Ectodermal cell (in vitro differentiated cells): ENCODE measurements around the gene KRTAP17-1.

Experiments used
- H3K27ac ChIP-seq: 2 replicates; pipeline ENCODE4 v1.7.0; 2013; ENCODE audit warnings: mild to moderate bottlenecking, low read depth, low read length; ENCODE audit not compliant: insufficient read depth, poor library complexity, severe bottlenecking
- H3K27me3 ChIP-seq: 2 replicates; pipeline ENCODE4 v1.7.0; 2013; ENCODE audit warnings: mild to moderate bottlenecking, low read length; ENCODE audit not compliant: insufficient read depth, control insufficient read depth, poor library complexity, severe bottlenecking
- H3K36me3 ChIP-seq: one replicate; pipeline ENCODE4 v1.7.0; 2013; ENCODE audit warnings: low read length; ENCODE audit not compliant: control insufficient read depth, insufficient read depth
- H3K4me1 ChIP-seq: one replicate; pipeline ENCODE4 v1.7.0; 2013; ENCODE audit warnings: low read length; ENCODE audit not compliant: control insufficient read depth, insufficient read depth
- H3K4me3 ChIP-seq: 2 replicates; pipeline ENCODE4 v1.7.0; 2013; ENCODE audit warnings: low read depth, low read length, control low read depth; ENCODE audit not compliant: insufficient read depth
- H3K9me3 ChIP-seq: 2 replicates; pipeline ENCODE4 v1.7.0; 2013; ENCODE audit warnings: mild to moderate bottlenecking, low read length, moderate library complexity; ENCODE audit not compliant: control insufficient read depth
- WGBS, 2 experiments: methylation state at CpG; one replicate each; pipeline ENCODE4 v1.1.7; 2013; ENCODE audit warnings: missing lambda C conversion rate in 2 of 2; 5-methylcytosine and 5-hydroxymethylcytosine counted together

Gene KRTAP17-1

GRCh38 chr17:41333098-41333497 is 17.6 kb upstream of the KRTAP17-1 start:
- 95 to 96% methylated on average over 5 of the region's 5 CpGs for WGBS, 2 experiments
- no peaks in the 10 kb centered on the region for H3K9me3 ChIP-seq
- H3K27me3 ChIP-seq = no peaks in the 10 kb centered on the region
- H3K4me1 ChIP-seq = no peaks in the 10 kb centered on the region
- H3K27ac ChIP-seq = no peak overlapping the region
- H3K4me3 ChIP-seq = no peak overlapping the region
- H3K36me3 ChIP-seq = no peaks in the 10 kb centered on the region

- H3K27ac ChIP-seq = no peak overlapping the region
- no peak overlapping the region for H3K4me3 ChIP-seq
- H3K36me3 ChIP-seq = no peaks in the 10 kb centered on the region
- 90 to 93% methylated on average over 2 of the region's 2 CpGs for WGBS, 2 experiments
- H3K27me3 ChIP-seq = no peaks in the 10 kb centered on the region
- H3K9me3 ChIP-seq = no peaks in the 10 kb centered on the region
- H3K4me1 ChIP-seq = no peaks in the 10 kb centered on the region
Observed at GRCh38 chr17:41332239-41332638, 16.7 kb upstream of the KRTAP17-1 start.

DNA sequence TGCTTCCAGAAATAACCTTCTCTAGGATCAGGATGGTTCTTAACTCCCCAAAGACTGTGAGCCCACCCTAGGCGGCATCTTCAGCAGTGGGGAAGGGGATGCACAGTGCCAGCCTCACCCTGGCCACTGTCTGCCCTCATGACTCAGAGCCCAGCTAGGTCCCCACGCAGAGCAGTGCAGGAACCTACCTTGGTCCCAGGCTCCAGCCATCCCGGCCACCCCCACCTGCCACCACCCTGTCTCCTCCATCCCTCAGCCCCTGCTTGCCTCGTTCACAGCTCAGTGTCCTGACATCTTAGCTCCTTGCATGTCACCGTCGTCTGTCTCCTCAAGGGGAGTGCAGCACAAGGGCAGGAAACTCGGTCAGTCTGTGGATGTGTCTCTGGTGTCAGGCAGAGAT is 16.1 kb upstream of the KRTAP17-1 start:
- H3K4me3 ChIP-seq = no peak overlapping the region
- H3K27me3 ChIP-seq = no peaks in the 10 kb centered on the region
- H3K4me1 ChIP-seq = no peaks in the 10 kb centered on the region
- no peaks in the 10 kb centered on the region for H3K9me3 ChIP-seq
- WGBS, 2 experiments = 86 to 87% methylated on average over 7 of the region's 7 CpGs
- H3K27ac ChIP-seq = no peak overlapping the region
- H3K36me3 ChIP-seq = no peaks in the 10 kb centered on the region

DNA sequence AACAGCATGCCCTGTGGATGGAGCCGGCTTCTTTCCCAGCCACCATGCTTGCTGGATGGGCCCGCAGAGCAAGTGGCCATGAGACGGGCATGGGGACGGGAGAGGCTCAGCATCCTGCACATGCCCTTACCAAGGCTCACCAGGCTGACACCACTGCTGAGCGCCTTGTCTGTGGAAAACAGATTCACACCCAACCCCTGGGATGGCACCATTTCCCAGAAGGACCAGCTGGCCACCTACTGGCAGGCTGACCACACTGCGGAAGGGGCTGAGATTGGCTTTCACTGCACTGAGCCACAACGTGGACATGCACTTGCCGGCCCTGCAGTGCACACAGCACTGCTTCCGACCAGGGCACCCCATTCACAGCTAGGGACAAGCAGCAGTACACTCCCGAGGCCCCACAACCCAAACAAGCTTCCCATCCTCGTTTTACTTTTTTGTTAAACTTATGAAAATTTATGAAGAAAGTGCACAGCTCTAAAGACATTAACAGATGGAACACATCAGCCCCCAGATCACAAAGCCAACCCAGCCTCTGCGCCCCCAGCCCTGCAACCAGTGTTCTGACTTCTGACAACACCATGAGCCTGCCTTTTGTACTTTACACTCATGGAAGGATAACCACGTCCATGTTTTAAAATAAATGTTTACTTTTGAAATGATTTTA is 13.9 kb upstream of the KRTAP17-1 start:
- WGBS, 2 experiments = 66 to 69% methylated on average over 11 to 13 of the region's 13 CpGs
- no peaks in the 10 kb centered on the region for H3K9me3 ChIP-seq
- no peaks in the 10 kb centered on the region for H3K27me3 ChIP-seq
- no peaks in the 10 kb centered on the region for H3K36me3 ChIP-seq
- no peak overlapping the region for H3K27ac ChIP-seq
- no peak overlapping the region for H3K4me3 ChIP-seq
- no peaks in the 10 kb centered on the region for H3K4me1 ChIP-seq

- Histone ChIP-seq H3K9me3 (no peaks in the 10 kb centered on the region), H3K4me3 (no peak overlapping the region), H3K36me3 (no peaks in the 10 kb centered on the region), H3K27me3 (no peaks in the 10 kb centered on the region), H3K27ac (no peak overlapping the region), H3K4me1 (no peaks in the 10 kb centered on the region)
- 92 to 94% methylated on average over 7 of the region's 7 CpGs for WGBS, 2 experiments
Observed at GRCh38 chr17:41328207-41328606, 12.7 kb upstream of the KRTAP17-1 start.

DNA sequence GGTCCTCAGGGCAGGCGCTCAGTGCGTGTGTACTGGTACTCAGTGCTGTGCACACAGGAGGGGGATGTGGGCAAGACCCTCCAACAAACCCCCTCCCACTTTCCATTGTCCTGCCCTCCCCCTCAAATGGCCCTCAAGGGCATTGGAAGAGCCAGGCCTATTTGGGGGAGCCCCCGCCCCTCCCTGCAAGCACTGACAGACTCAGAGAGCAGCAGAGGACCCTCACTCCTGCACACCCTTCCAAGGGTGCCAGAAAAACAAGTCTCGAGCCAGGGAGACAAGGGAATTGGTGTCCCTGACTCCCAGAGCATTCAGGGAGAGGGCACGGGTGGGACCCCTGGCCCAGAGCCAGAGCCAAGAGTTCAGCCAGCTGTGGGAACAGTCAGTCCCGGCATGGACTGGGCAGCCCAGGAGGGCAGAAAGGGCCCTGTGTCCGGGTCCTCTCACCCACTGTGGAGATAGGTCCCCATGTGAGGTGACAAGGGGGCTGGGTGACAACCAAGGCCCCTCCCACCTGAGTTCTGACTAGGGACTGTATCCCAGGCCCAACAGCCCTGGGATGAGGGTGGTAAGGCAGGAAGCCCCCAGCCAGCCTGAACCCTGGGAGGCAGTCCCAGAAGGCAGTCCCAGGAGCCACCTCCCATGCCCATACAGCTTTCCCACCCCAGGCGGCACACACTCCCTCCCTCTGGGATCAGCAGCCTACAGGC is 12.1 kb upstream of the KRTAP17-1 start:
- H3K9me3 ChIP-seq = no peaks in the 10 kb centered on the region

DNA sequence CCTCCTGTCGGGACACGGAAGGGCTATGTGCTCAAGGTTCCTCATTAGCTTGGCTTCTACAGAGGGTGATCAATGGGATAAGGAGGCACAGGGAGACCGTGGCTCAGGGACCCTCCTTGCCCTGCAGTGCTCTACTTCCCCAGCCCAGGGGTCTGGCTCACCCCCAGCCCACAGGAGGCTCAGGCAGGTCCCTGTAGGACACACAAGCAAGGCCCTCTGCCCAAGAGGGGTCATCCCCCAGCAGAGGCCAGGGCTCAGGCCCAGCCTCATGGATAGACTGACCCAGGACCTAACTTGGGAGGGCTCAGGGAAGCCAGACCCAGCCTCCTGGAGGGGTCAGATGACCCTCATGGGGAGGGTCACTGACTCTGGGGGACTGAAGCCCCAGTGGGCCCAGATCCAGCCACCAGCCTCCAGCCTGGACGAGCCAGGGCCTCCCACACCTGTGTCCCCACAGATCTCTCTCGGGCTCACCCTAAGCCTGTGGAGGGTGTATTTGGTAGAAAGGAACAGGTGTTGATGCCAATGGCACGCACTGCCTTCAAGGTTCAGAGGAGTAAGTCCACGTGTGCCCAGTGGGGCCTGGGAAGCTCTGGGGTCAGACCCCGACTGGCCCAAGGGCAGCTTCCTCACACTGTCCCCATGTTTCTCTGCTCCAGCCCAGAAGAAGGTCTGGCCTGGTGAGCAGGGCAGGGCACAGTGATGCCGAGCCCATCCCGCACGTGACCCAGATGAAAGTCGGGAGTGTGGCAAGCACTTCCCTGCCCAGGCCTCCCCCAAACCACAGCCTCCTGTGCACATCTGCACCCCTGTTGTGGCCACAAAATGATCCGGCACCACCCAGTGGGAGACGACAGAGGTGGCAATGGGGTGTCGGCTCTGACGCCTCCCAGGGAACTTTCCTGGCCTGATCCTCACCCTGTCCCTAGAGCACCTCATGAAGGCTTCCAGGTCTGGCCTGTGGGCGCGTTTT is 10.9 kb upstream of the KRTAP17-1 start:
- Histone ChIP-seq H3K27ac (no peak overlapping the region), H3K4me3 (no peak overlapping the region), H3K27me3 (no peaks in the 10 kb centered on the region), H3K36me3 (no peaks in the 10 kb centered on the region), H3K9me3 (no peaks in the 10 kb centered on the region), H3K4me1 (no peaks in the 10 kb centered on the region)
- 90 to 92% methylated on average over 18 of the region's 18 CpGs for WGBS, 2 experiments

More for the DNA sequence above, 12.1 kb upstream of the KRTAP17-1 start:
- no peak overlapping the region for H3K4me3 ChIP-seq
- H3K36me3 ChIP-seq = no peaks in the 10 kb centered on the region
- no peaks in the 10 kb centered on the region for H3K27me3 ChIP-seq
- H3K4me1 ChIP-seq = no peaks in the 10 kb centered on the region
- H3K27ac ChIP-seq = no peak overlapping the region
- 93% methylated on average over 8 of the region's 8 CpGs for WGBS, 2 experiments

DNA sequence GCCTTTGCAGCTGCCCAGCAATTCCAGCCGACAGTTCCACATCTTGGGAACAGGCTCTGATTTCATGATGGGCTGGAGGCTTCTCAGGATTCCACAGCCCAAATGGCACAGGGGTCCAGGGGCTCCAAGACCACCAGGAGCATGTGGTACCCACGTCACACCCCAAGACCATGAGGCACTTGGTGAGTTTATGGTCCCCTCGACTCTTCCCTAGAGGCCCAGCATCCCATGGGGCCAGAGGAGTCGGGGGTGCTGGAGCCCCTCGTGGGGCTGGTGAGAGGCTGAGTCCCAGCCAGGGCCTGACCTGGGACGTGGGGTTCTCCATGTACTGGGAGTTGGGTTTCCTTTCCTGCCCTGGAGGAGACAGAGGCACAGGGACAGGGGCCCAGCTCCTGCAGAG is 10.1 kb upstream of the KRTAP17-1 start:
- H3K4me3 ChIP-seq = no peak overlapping the region
- no peaks in the 10 kb centered on the region for H3K36me3 ChIP-seq
- 95 to 96% methylated on average over 6 of the region's 6 CpGs for WGBS, 2 experiments
- no peaks in the 10 kb centered on the region for H3K27me3 ChIP-seq
- H3K27ac ChIP-seq = no peak overlapping the region
- H3K4me1 ChIP-seq = no peaks in the 10 kb centered on the region
- no peaks in the 10 kb centered on the region for H3K9me3 ChIP-seq

DNA sequence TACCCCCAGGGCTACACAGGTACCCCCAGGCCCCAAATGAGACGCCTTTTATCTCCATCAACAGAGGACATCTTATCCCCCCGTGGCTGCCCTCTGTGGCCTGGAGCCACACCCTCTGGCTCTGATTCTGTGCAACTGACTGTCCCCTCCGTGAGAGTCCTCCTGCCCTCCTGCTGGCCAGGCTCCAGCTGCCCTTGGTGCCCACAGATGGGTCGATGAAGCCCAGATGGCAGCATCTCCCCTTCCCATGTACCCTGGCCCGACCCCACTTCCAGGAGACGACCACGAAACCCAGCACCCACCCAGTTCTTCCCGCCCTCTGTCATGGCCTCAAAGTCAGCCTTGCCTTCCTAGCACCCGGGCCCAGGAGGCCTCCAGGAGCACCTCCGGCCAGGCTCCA is 9.6 kb upstream of the KRTAP17-1 start:
- H3K36me3 ChIP-seq = no peaks in the 10 kb centered on the region
- H3K27me3 ChIP-seq = no peaks in the 10 kb centered on the region
- WGBS, 2 experiments = 91 to 95% methylated on average over 10 of the region's 10 CpGs
- H3K27ac ChIP-seq = no peak overlapping the region
- no peaks in the 10 kb centered on the region for H3K4me1 ChIP-seq
- no peak overlapping the region for H3K4me3 ChIP-seq
- no peaks in the 10 kb centered on the region for H3K9me3 ChIP-seq
